GM12878 (cell line): Measurements from ENCODE around the gene ERCC2. TPM values are rescaled to one million over a fixed set of nuclear protein-coding genes. Genes with fewer than 3 reads are reported as not detected.

Experiments
- ATAC-seq: fragments of 200-7000 bp; cut with Tn5 transposase; 3 replicates; pipeline ENCODE4 v1.9.1; 2020; ENCODE audit warnings: mild to moderate bottlenecking, moderate library complexity
- BruUV-seq: library from RNA; stranded (reverse); fragments of 400-500 nt; replicated peaks from 2 replicates; lab custom pipeline; 2021; lab: Mats Ljungman, UMichigan
- CTCF ChIA-PET: fragments of 300-600 bp; sonication (Branson Sonifier 250); formaldehyde crosslinking; extraction: SDS; loops from one replicate; lab custom pipeline; 2021; ENCODE audit warnings: inconsistent platforms; lab: Yijun Ruan, JAX
- POLR2A ChIA-PET: fragments of 350-600 bp; formaldehyde crosslinking; extraction: SDS; loops from one replicate; lab custom pipeline; 2021; ENCODE audit warnings: inconsistent platforms; lab: Charles Lee
- RAD21 ChIA-PET: fragments of 300-600 bp; sonication (Branson Sonifier 250); formaldehyde crosslinking; loops from one replicate; lab custom pipeline; 2023; ENCODE audit warnings: antibody characterized with exemption; ENCODE audit not compliant: unreplicated experiment; lab: Charles Lee
- SMC1A ChIA-PET: fragments of 300-600 bp; sonication (Branson Sonifier 250); formaldehyde crosslinking; loops from one replicate; lab custom pipeline; 2023; ENCODE audit not compliant: unreplicated experiment, uncharacterized antibody; lab: Charles Lee
- DNase-seq: peaks from one replicate; pipeline ENCODE4 v3.0.0-alpha.2; 2011; ENCODE audit warnings: low read depth, low spot score
- FAIRE-seq: peaks from 3 replicates; lab custom pipeline; 2011; peaks lifted over from hg19 to GRCh38; lab: Jason Lieb, UNC
- H2AFZ ChIP-seq: 2 replicates; pipeline ENCODE4 v1.6.0; 2011; ENCODE audit warnings: low read depth, low read length, control low read depth; ENCODE audit not compliant: control insufficient read depth
- H3K27ac ChIP-seq: 2 replicates; pipeline ENCODE4 v1.5.1; 2011; ENCODE audit warnings: control low read depth; ENCODE audit not compliant: control insufficient read depth, insufficient read depth
- H3K27me3 ChIP-seq, 2 experiments: replicated peaks in 1 of 2; 2 replicates each; pipeline versions ENCODE4 v1.6.0 to v1.6.1; 2011; ENCODE audit warnings: low read length in 1 of 2; ENCODE audit not compliant: control insufficient read depth in 2 of 2, insufficient read depth in 2 of 2
- H3K36me3 ChIP-seq, 2 experiments: 2 replicates each; pipeline ENCODE4 v1.5.1; 2011; ENCODE audit warnings: low read length in 1 of 2; ENCODE audit not compliant: control insufficient read depth in 2 of 2, insufficient read depth in 2 of 2
- H3K4me1 ChIP-seq: 2 replicates; pipeline ENCODE4 v1.6.1; 2011; ENCODE audit warnings: mild to moderate bottlenecking, low read length, moderate library complexity, mixed read lengths; ENCODE audit not compliant: control insufficient read depth, insufficient read depth
- H3K4me2 ChIP-seq: 2 replicates; pipeline ENCODE4 v1.6.0; 2011; ENCODE audit warnings: control low read depth; ENCODE audit not compliant: control insufficient read depth, insufficient read depth
- H3K4me3 ChIP-seq: fragments of 200-600 bp; sonication (generic); 2 replicates; pipeline ENCODE4 v1.5.1; 2016
- H3K79me2 ChIP-seq: 2 replicates; pipeline ENCODE4 v1.6.0; 2011; ENCODE audit warnings: low read length; ENCODE audit not compliant: control insufficient read depth, insufficient read depth
- H3K9ac ChIP-seq: 2 replicates; pipeline ENCODE4 v1.8.0; 2011; ENCODE audit warnings: low read length, control low read depth, mixed read lengths; ENCODE audit not compliant: control insufficient read depth, insufficient read depth
- H3K9me3 ChIP-seq: replicated peaks from 3 replicates; pipeline ENCODE4 v1.5.1; 2011; ENCODE audit warnings: mild to moderate bottlenecking, low read length; ENCODE audit not compliant: control insufficient read depth, insufficient read depth
- H4K20me1 ChIP-seq: 2 replicates; pipeline ENCODE4 v1.6.0; 2011; ENCODE audit not compliant: control insufficient read depth, insufficient read depth
- ASH2L ChIP-seq: fragments of 300-600, 200-600 bp; sonication (generic); IDR thresholded peaks from 2 replicates; pipeline ENCODE4 v1.6.1; 2017; ENCODE audit warnings: low read depth, mild to moderate bottlenecking, borderline replicate concordance
- CBX3 ChIP-seq: fragments of 200-600 bp; sonication (generic); IDR thresholded peaks from 2 replicates; pipeline ENCODE4 v1.6.1; 2016; ENCODE audit warnings: low read depth, borderline replicate concordance
- EED ChIP-seq: sonication (generic); IDR thresholded peaks from 2 replicates; pipeline ENCODE4 v1.6.1; 2016; ENCODE audit warnings: antibody characterized with exemption, low read depth
- EGR1 ChIP-seq, 2 experiments: IDR thresholded peaks; 1 replicate in 1 of 2; 2 replicates in 1 of 2; pipeline ENCODE4 v1.6.1; 2011 to 2012; ENCODE audit warnings: low read depth in 2 of 2, low read length in 2 of 2, borderline replicate concordance in 1 of 2, mild to moderate bottlenecking in 1 of 2, moderate library complexity in 1 of 2
- HDGF ChIP-seq: fragments of 450-650 bp; IDR thresholded peaks from 2 replicates; pipeline ENCODE4 v1.6.1; 2016; ENCODE audit warnings: antibody characterized with exemption
- IKZF1 ChIP-seq: fragments of 450-650 bp; conservative IDR thresholded peaks from 2 replicates; pipeline ENCODE4 v1.6.1; 2017; ENCODE audit warnings: antibody characterized with exemption, mild to moderate bottlenecking
- MLLT1 ChIP-seq: fragments of 450-650 bp; IDR thresholded peaks from 2 replicates; pipeline ENCODE4 v1.6.1; 2016; ENCODE audit warnings: mild to moderate bottlenecking
- MXI1 ChIP-seq: fragments of 150-350 bp; IDR thresholded peaks from 2 replicates; pipeline ENCODE4 v1.6.1; 2011; ENCODE audit warnings: low read depth, mild to moderate bottlenecking, inconsistent platforms, low read length, improper control_type of control experiment
- NFYA ChIP-seq: IDR thresholded peaks from 2 replicates; pipeline ENCODE4 v1.6.1; 2011; ENCODE audit warnings: low read depth, mild to moderate bottlenecking, low read length, improper control_type of control experiment, borderline replicate concordance
- RAD21 ChIP-seq: IDR thresholded peaks from 2 replicates; pipeline ENCODE4 v1.6.1; 2011; ENCODE audit warnings: mild to moderate bottlenecking, low read depth, low read length, moderate library complexity; ENCODE audit not compliant: insufficient read depth
- SMC3 ChIP-seq: IDR thresholded peaks from 2 replicates; pipeline ENCODE4 v1.6.1; 2011; ENCODE audit warnings: low read length, improper control_type of control experiment, borderline replicate concordance
- USF1 ChIP-seq: IDR thresholded peaks from 2 replicates; pipeline ENCODE4 v1.6.1; 2011; ENCODE audit warnings: borderline replicate concordance, low read depth, mild to moderate bottlenecking, moderate library complexity, mixed read lengths, low read length; ENCODE audit not compliant: insufficient read depth; ENCODE audit errors: extremely low read length
- ZBED1 ChIP-seq: IDR thresholded peaks from 2 replicates; pipeline ENCODE4 v1.6.1; 2016; ENCODE audit warnings: borderline replicate concordance
- WGBS: methylation state at CpG from one replicate; pipeline ENCODE4 v1.1.6; 2016; ENCODE audit warnings: low lambda C conversion rate; ENCODE audit not compliant: insufficient replicate concordance, insufficient coverage; ENCODE audit errors: missing lambda C conversion rate; 5-methylcytosine and 5-hydroxymethylcytosine counted together
- in situ Hi-C: fragments of 300-500 bp; cut with MboI; formaldehyde crosslinking; loops from 9 replicates; pipeline ENCODE4 v1.14.3; 2018; ENCODE audit warnings: mixed read lengths
- intact Hi-C: fragments of 100-400 bp; cut with micrococcal nuclease; formaldehyde crosslinking; loops from one replicate; pipeline ENCODE4 v1.14.2; 2022; ENCODE audit not compliant: unreplicated experiment
- polyA plus RNA-seq, 11 experiments: library from polyadenylated mRNA; depleted of rRNA in 4 of 11; unstranded in 6 of 11; stranded (reverse) in 5 of 11; fragments of >200 nt; fragmentation: Nextera tagmentation in 4 of 11; fragmentation: Illumina TruSeq in 1 of 11; extraction: Ambion mirVana in 4 of 11; extraction: Trizol in 1 of 11; gene quantifications; 1 replicate in 1 of 11; 2 replicates in 10 of 11; pipeline versions ENCODE4 v1.2.1 to v1.2.3, GENCODE V29; 2011 to 2016; ENCODE audit warnings: inconsistent platforms in 2 of 11, missing spikeins in 2 of 11, low read depth in 1 of 11
- total RNA-seq, 4 experiments: library from RNA; depleted of rRNA in 3 of 4; stranded (reverse); fragments of >200 nt in 3 of 4; fragmentation: Illumina TruSeq in 1 of 4; extraction: Trizol in 1 of 4; gene quantifications; 2 replicates each; pipeline versions ENCODE4 v1.2.1 to v1.2.3, GENCODE V29; 2013 to 2021
- TF ChIP-seq, protein P1 (sequence below): fragments of 450-650 bp; IDR thresholded peaks from 2 replicates; pipeline ENCODE4 v1.6.1; 2017; ENCODE audit warnings: mild to moderate bottlenecking

ERCC2 gene
- total and polyA plus RNA-seq, 10 of the 15 experiments (the other 5 are each of a cell fraction or from before 2014, with no cell fraction given) = 1.3 to 40.1 (median 15.6) TPM

- no peak overlapping the region for H2AFZ ChIP-seq
- H3K4me2 ChIP-seq = peak overlapping the region; percentile 19
- FAIRE-seq (no peak), DNase-seq (no peak), ATAC-seq (peak; percentile 44)
- no peak overlapping the region for H3K9ac ChIP-seq
- 0 out of 2 replicates have a peak overlapping the region, but pooled peaks have one; percentile 51 for H3K4me3 ChIP-seq
- H3K9me3 ChIP-seq = no peaks in the 10 kb centered on the region
- ChIA-PET RAD21 (interaction anchor here (0.6 to 4.8 kb wide), 13 partner anchors 11 to 241 kb away, joined by 3 to 48 read pairs (median 3); partner anchors contain the start of gene ERCC1), POLR2A (interaction anchor here (1.4 to 3.8 kb wide), 2 partner anchors 20 to 21 kb away, joined by 3 to 16 read pairs; partner anchors contain the start of gene ERCC1), SMC1A (interaction anchor here (0.7 to 6.2 kb wide), 10 partner anchors 19 to 83 kb away, joined by 3 to 55 read pairs (median 4); no protein-coding TSS in a partner anchor), CTCF (interaction anchor here (0.6 to 5.2 kb wide), 24 partner anchors 9 to 306 kb away, joined by 3 to 93 read pairs (median 5); partner anchors contain the start of genes BLOC1S3, ERCC1, ERCC2 and FOSB)
- peaks cover 7% of the 10 kb centered on the region for H3K79me2 ChIP-seq
- H3K27me3 ChIP-seq = no peaks in the 10 kb centered on the region; a peak in 1 of 4 replicates
- H4K20me1 ChIP-seq = no peaks in the 10 kb centered on the region
- H3K4me1 ChIP-seq = peaks cover 4% of the 10 kb centered on the region
- no peak overlapping the region for H3K27ac ChIP-seq
- in situ Hi-C loops (no loop called here), intact Hi-C loops (loop anchor here (10.0 kb wide), 1 partner anchor 242 kb away; no protein-coding TSS in a partner anchor)
- 35% methylated on average over 16 of the region's 40 CpGs for WGBS
- no TSS peak for BruUV-seq
- H3K36me3 ChIP-seq = no peaks in the 10 kb centered on the region
- TF ChIP-seq NFYA (no peak), SMC3 (peak; percentile 37; the same call in 1 of the 2 replicates), ASH2L (no peak), IKZF1 (peak; percentile 46; the same call in 1 of the 2 replicates), RAD21 (peak; percentile 30; the same call in 1 of the 2 replicates), CBX3 (no peak), MLLT1 (no peak), USF1 (no peak), ZBED1 (no peak), EGR1 (IDR thresholded peaks at IDR 0.05; ENCODE audit: borderline replicate concordance in 1 of 2, low read depth in 2 of 2, low read length in 2 of 2) (no peak; a peak in 1 of 3 replicates), MXI1 (peak; percentile 15; the same call in 1 of the 2 replicates), EED (peak; percentile 20; the same call in 1 of the 2 replicates), HDGF (no peak)
- TF ChIP-seq, protein P1, sequence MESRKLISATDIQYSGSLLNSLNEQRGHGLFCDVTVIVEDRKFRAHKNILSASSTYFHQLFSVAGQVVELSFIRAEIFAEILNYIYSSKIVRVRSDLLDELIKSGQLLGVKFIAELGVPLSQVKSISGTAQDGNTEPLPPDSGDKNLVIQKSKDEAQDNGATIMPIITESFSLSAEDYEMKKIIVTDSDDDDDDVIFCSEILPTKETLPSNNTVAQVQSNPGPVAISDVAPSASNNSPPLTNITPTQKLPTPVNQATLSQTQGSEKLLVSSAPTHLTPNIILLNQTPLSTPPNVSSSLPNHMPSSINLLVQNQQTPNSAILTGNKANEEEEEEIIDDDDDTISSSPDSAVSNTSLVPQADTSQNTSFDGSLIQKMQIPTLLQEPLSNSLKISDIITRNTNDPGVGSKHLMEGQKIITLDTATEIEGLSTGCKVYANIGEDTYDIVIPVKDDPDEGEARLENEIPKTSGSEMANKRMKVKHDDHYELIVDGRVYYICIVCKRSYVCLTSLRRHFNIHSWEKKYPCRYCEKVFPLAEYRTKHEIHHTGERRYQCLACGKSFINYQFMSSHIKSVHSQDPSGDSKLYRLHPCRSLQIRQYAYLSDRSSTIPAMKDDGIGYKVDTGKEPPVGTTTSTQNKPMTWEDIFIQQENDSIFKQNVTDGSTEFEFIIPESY = 0 out of 2 replicates have a peak, but pooled peaks have one; percentile 74
Measured at GRCh38 chr19:45402298-45403061, 32.1 kb upstream of the ERCC2 start.
